Measurements from ENCODE around the gene QRICH2. TPM values are rescaled to one million over a fixed set of nuclear protein-coding genes. Genes with fewer than 3 reads are reported as not detected.

QRICH2 gene
- total RNA-seq, 1 experiment from 2014 or later: 1.5 TPM

- Histone ChIP-seq H3K36me3 (ENCODE audit: control insufficient read depth, insufficient read depth, low read length) (peaks cover 3% of the 10 kb centered on the region; the same call in 1 of the 2 replicates), H3K9me3 (no peaks in the 10 kb centered on the region), H3K4me3 (ENCODE audit: low read depth, low read length) (no peak overlapping the region), H3K27me3 (replicated peaks; ENCODE audit: control insufficient read depth, insufficient read depth, low read length) (no peaks in the 10 kb centered on the region), H3K4me1 (peaks cover 17% of the 10 kb centered on the region)
- intact Hi-C loops (cut with micrococcal nuclease; ENCODE audit: unreplicated experiment): loop anchor here (5.0 kb wide), 1 partner anchor 115 kb away; no protein-coding TSS in a partner anchor
- ChIA-PET CTCF (interaction anchor here (0.6 kb wide), 2 partner anchors 23 to 69 kb away, joined by 3 to 4 read pairs; no protein-coding TSS in a partner anchor), POLR2A (no interaction called here)
- TF ChIP-seq, protein P1, sequence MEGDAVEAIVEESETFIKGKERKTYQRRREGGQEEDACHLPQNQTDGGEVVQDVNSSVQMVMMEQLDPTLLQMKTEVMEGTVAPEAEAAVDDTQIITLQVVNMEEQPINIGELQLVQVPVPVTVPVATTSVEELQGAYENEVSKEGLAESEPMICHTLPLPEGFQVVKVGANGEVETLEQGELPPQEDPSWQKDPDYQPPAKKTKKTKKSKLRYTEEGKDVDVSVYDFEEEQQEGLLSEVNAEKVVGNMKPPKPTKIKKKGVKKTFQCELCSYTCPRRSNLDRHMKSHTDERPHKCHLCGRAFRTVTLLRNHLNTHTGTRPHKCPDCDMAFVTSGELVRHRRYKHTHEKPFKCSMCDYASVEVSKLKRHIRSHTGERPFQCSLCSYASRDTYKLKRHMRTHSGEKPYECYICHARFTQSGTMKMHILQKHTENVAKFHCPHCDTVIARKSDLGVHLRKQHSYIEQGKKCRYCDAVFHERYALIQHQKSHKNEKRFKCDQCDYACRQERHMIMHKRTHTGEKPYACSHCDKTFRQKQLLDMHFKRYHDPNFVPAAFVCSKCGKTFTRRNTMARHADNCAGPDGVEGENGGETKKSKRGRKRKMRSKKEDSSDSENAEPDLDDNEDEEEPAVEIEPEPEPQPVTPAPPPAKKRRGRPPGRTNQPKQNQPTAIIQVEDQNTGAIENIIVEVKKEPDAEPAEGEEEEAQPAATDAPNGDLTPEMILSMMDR (IDR thresholded peaks at IDR 0.05; ENCODE audit: insufficient read depth in 1 of 2, low read depth in 1 of 2, low read length in 1 of 2, severe bottlenecking in 1 of 2, unreplicated experiment in 1 of 2): no peak
- H3K4me1 Mint-ChIP-seq (ENCODE audit: low read depth, unreplicated experiment): peaks cover 18% of the 10 kb centered on the region
- no peak for DNase-seq
- H3K27ac Mint-ChIP-seq (ENCODE audit: unreplicated experiment): no peak overlapping the region
- peaks cover 73% of the 10 kb centered on the region for H3K36me3 Mint-ChIP-seq (ENCODE audit: insufficient read depth, unreplicated experiment)
- BruUV-seq (replicated peaks): no TSS peak
- no peaks in the 10 kb centered on the region for H3K27me3 Mint-ChIP-seq (ENCODE audit: insufficient read depth, unreplicated experiment)
- H3K4me3 Mint-ChIP-seq (ENCODE audit: unreplicated experiment): no peak overlapping the region
- H3K9me3 Mint-ChIP-seq (ENCODE audit: unreplicated experiment): no peaks in the 10 kb centered on the region
Observed at GRCh38 chr17:76327696-76328095, 19.6 kb upstream of the QRICH2 start.

DNA sequence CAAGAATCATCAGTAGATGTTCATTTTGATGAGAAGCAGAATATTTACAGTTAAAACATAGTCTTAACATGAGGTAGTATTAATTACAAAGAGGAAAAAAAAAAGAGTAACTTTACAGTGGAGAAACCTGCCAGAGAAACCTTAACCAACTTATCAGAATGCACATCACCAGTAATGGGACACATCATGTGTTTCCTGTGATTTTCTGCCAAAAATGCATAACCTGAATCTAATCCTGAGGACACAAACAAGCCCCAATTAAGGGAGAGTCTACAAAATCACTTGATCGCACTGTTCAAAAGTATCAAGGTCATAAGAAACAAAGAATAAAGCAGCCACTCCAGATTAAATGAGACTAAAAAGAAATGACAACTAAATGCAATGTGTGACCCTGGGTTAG lies 18.2 kb upstream of the QRICH2 start:
- Mint-ChIP-seq H3K9me3 (ENCODE audit: unreplicated experiment) (no peaks in the 10 kb centered on the region), H3K36me3 (ENCODE audit: insufficient read depth, unreplicated experiment) (peaks cover 65% of the 10 kb centered on the region), H3K4me3 (ENCODE audit: unreplicated experiment) (no peak overlapping the region), H3K27ac (ENCODE audit: unreplicated experiment) (no peak overlapping the region), H3K27me3 (ENCODE audit: insufficient read depth, unreplicated experiment) (no peaks in the 10 kb centered on the region), H3K4me1 (ENCODE audit: low read depth, unreplicated experiment) (peaks cover 9% of the 10 kb centered on the region)
- no peaks in the 10 kb centered on the region for H3K27me3 ChIP-seq (replicated peaks; ENCODE audit: control insufficient read depth, insufficient read depth, low read length)
- H3K4me3 ChIP-seq (ENCODE audit: low read depth, low read length): no peak overlapping the region
- intact Hi-C loops (cut with micrococcal nuclease; ENCODE audit: unreplicated experiment): loop anchor here (5.0 kb wide), 1 partner anchor 116 kb away; no protein-coding TSS in a partner anchor
- BruUV-seq (replicated peaks): no TSS peak
- peaks cover 3% of the 10 kb centered on the region; the same call in 1 of the 2 replicates for H3K36me3 ChIP-seq (ENCODE audit: control insufficient read depth, insufficient read depth, low read length)
- no peak for DNase-seq
- TF ChIP-seq, protein P1 (IDR thresholded peaks at IDR 0.05; ENCODE audit: insufficient read depth in 1 of 2, low read depth in 1 of 2, low read length in 1 of 2, severe bottlenecking in 1 of 2, unreplicated experiment in 1 of 2): no peak
- POLR2A ChIA-PET: no interaction called here
- peaks cover 10% of the 10 kb centered on the region for H3K4me1 ChIP-seq
- CTCF ChIA-PET: no interaction called here
- H3K9me3 ChIP-seq: no peaks in the 10 kb centered on the region

DNA sequence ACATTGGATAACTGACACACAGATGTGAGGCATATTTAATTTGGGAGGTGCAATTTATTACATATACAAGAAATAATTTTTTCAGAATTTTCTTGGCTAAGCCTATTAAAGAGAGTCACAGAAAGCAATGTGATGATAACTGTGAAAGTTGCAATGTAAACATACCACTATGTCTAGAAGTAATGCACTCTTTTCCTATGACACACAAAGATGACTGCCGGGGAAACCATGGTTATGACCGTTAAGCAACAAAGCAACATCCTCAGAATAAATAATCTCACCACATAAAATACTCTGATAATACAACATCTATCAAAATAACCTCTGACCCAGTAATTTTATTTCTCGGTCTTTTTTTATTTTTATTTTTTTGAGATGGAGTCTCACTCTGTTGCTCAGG lies 10.5 kb upstream of the QRICH2 start:
- Mint-ChIP-seq H3K4me3 (ENCODE audit: unreplicated experiment) (no peak overlapping the region), H3K9me3 (ENCODE audit: unreplicated experiment) (no peaks in the 10 kb centered on the region), H3K27ac (ENCODE audit: unreplicated experiment) (no peak overlapping the region), H3K36me3 (ENCODE audit: insufficient read depth, unreplicated experiment) (peaks cover 32% of the 10 kb centered on the region), H3K4me1 (ENCODE audit: low read depth, unreplicated experiment) (no peaks in the 10 kb centered on the region), H3K27me3 (ENCODE audit: insufficient read depth, unreplicated experiment) (no peaks in the 10 kb centered on the region)
- H3K4me3 ChIP-seq (ENCODE audit: low read depth, low read length): no peak overlapping the region
- no peaks in the 10 kb centered on the region for H3K36me3 ChIP-seq (ENCODE audit: control insufficient read depth, insufficient read depth, low read length)
- POLR2A ChIA-PET: no interaction called here
- CTCF ChIA-PET: no interaction called here
- intact Hi-C loops (cut with micrococcal nuclease; ENCODE audit: unreplicated experiment): no loop called here
- H3K27me3 ChIP-seq (replicated peaks; ENCODE audit: control insufficient read depth, insufficient read depth, low read length): no peaks in the 10 kb centered on the region
- BruUV-seq (replicated peaks): no TSS peak
- no peaks in the 10 kb centered on the region for H3K9me3 ChIP-seq
- no peaks in the 10 kb centered on the region for H3K4me1 ChIP-seq
- TF ChIP-seq, protein P1 (IDR thresholded peaks at IDR 0.05; ENCODE audit: insufficient read depth in 1 of 2, low read depth in 1 of 2, low read length in 1 of 2, severe bottlenecking in 1 of 2, unreplicated experiment in 1 of 2): no peak
- no peak for DNase-seq

All from Caco-2 (cell line).